HepG2 (cell line): Measurements from ENCODE around the gene RPL36. TPM values are rescaled to one million over a fixed set of nuclear protein-coding genes. Genes with fewer than 3 reads are reported as not detected.

Experiments
- ADNP ChIP-seq: sonication (generic); formaldehyde crosslinking; IDR thresholded peaks from 2 replicates; pipeline ENCODE4 v1.4.0; 2020; ENCODE audit warnings: missing genetic modification reagents
- AKAP8 ChIP-seq: sonication (generic); formaldehyde crosslinking; IDR thresholded peaks from 2 replicates; pipeline ENCODE4 v1.5.1; 2020; ENCODE audit warnings: mild to moderate bottlenecking, missing genetic modification reagents
- DNMT1 ChIP-seq: sonication (generic); formaldehyde crosslinking; IDR thresholded peaks from 2 replicates; pipeline ENCODE4 v1.5.1; 2020; ENCODE audit warnings: mild to moderate bottlenecking, missing genetic modification reagents
- HNF1B ChIP-seq: sonication (generic); formaldehyde crosslinking; IDR thresholded peaks from 2 replicates; pipeline ENCODE4 v1.5.1; 2020; ENCODE audit warnings: mild to moderate bottlenecking, moderate library complexity, missing genetic modification reagents
- SAP130 ChIP-seq: IDR thresholded peaks from 2 replicates; pipeline ENCODE4 v1.6.1; 2016; ENCODE audit warnings: low read depth
- SETDB1 ChIP-seq: sonication (generic); formaldehyde crosslinking; IDR thresholded peaks from 2 replicates; pipeline ENCODE4 v1.5.1; 2020; ENCODE audit warnings: missing genetic modification reagents, mild to moderate bottlenecking, borderline replicate concordance
- SP2 ChIP-seq: sonication (generic); formaldehyde crosslinking; IDR thresholded peaks from 2 replicates; pipeline ENCODE4 v1.5.1; 2020; ENCODE audit warnings: mild to moderate bottlenecking, missing genetic modification reagents
- TRIM22 ChIP-seq: fragments of 450-650 bp; IDR thresholded peaks from 2 replicates; pipeline ENCODE4 v1.6.1; 2017
- ZFAT ChIP-seq: sonication (generic); formaldehyde crosslinking; conservative IDR thresholded peaks from 2 replicates; pipeline ENCODE4 v1.8.1; 2023; ENCODE audit warnings: missing genetic modification reagents, inconsistent platforms
- ZGPAT ChIP-seq: IDR thresholded peaks from 2 replicates; pipeline ENCODE4 v1.6.1; 2016; ENCODE audit warnings: mild to moderate bottlenecking
- ZNF282 ChIP-seq: fragments of 450-650 bp; IDR thresholded peaks from 2 replicates; pipeline ENCODE4 v1.6.1; 2018; ENCODE audit not compliant: partially characterized antibody
- ZNF292 ChIP-seq: sonication (generic); formaldehyde crosslinking; IDR thresholded peaks from 2 replicates; pipeline ENCODE4 v1.8.1; 2022; ENCODE audit warnings: mild to moderate bottlenecking, low read depth, missing genetic modification reagents, borderline replicate concordance
- ZNF432 ChIP-seq: sonication (generic); formaldehyde crosslinking; IDR thresholded peaks from 2 replicates; pipeline ENCODE4 v1.5.0; 2020; ENCODE audit warnings: missing genetic modification reagents, mild to moderate bottlenecking, borderline replicate concordance
- ZZZ3 ChIP-seq: sonication (generic); formaldehyde crosslinking; IDR thresholded peaks from 2 replicates; pipeline ENCODE4 v1.4.0; 2020; ENCODE audit warnings: missing genetic modification reagents, mild to moderate bottlenecking, borderline replicate concordance
- polyA plus RNA-seq, 8 experiments: library from polyadenylated mRNA; depleted of rRNA in 3 of 8; stranded (reverse) in 7 of 8; unstranded in 1 of 8; fragments of >200 nt; fragmentation: Illumina TruSeq in 4 of 8; extraction: Trizol in 4 of 8; gene quantifications; 2 replicates each; pipeline versions ENCODE4 v1.2.1 to v1.2.3, GENCODE V29; 2011 to 2016; ENCODE audit warnings: low read depth in 4 of 8, missing spikeins in 1 of 8, mixed read lengths in 1 of 8; ENCODE audit not compliant: insufficient read depth in 1 of 8
- total RNA-seq, 5 experiments: library from RNA; depleted of rRNA; stranded (reverse); fragments of >200 nt; fragmentation: Illumina TruSeq; extraction: Trizol; gene quantifications; 2 replicates each; pipeline ENCODE4 v1.2.3, GENCODE V29; 2016; ENCODE audit warnings: low read depth in 1 of 5
- TF ChIP-seq, protein P1 (sequence below): sonication (generic); formaldehyde crosslinking; IDR thresholded peaks from 2 replicates; pipeline ENCODE4 v1.5.1; 2020; ENCODE audit warnings: mild to moderate bottlenecking, missing genetic modification reagents, moderate library complexity
- TF ChIP-seq, protein P2 (sequence below): sonication (generic); formaldehyde crosslinking; IDR thresholded peaks from 2 replicates; pipeline ENCODE4 v1.4.0; 2020; ENCODE audit warnings: low read depth, mild to moderate bottlenecking, missing genetic modification reagents
- TF ChIP-seq, protein P3 (sequence below): sonication (generic); formaldehyde crosslinking; IDR thresholded peaks from 2 replicates; pipeline ENCODE4 v1.4.0; 2020; ENCODE audit warnings: missing genetic modification reagents, borderline replicate concordance

RPL36 gene
- total and polyA plus RNA-seq, 2 of the 13 experiments (the other 11 are each of a cell fraction or from before 2014, with no cell fraction given): 706 to 740 TPM

DNA sequence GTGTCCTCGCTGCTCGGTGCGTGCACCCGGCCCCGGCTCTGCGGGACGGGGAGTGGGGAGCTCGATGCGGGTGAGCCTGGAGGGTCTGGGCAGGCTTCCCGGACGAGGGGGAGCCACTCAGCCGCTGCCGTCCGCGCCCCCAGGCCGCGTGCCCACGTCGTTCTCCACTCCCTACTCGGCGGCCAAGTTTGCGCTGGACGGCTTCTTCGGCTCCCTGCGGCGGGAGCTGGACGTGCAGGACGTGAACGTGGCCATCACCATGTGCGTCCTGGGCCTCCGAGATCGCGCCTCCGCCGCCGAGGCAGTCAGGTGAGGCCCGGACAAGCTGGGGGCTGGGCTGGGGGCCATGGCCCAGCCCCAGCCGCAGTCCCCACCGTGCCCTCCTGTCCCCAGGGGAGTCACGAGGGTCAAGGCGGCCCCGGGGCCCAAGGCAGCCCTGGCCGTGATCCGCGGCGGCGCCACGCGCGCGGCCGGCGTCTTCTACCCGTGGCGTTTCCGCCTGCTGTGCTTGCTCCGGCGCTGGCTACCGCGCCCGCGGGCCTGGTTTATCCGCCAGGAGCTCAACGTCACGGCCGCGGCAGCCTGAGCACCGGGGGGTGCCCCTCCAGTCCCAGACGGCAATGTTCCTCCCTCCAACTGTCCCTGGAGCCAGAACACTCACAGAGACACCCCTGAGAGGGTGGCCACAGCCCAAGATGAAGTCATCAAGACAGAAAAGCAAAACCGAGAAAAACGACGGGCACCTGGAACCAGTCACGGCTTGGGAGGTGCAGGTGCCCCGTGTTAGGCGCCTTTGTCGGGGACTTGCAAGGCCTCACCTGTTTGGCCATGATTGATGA lies 2.5 kb upstream of the RPL36 start (continued):
- TF ChIP-seq ZZZ3 (CRISPR knock-in tag) (no peak), ADNP (0 out of 2 replicates have a peak, but pooled peaks have one; percentile 80), SETDB1 (CRISPR knock-in tag) (no peak), ZNF282 (no peak), SAP130 (CRISPR knock-in tag) (no peak), ZGPAT (0 out of 2 replicates have a peak, but pooled peaks have one; percentile 3), ZFAT (CRISPR knock-in tag) (no peak), SP2 (CRISPR knock-in tag) (no peak), TRIM22 (no peak), DNMT1 (peak; percentile 85; the same call in 1 of the 2 replicates), HNF1B (CRISPR knock-in tag) (0 out of 2 replicates have a peak, but pooled peaks have one; percentile 4), ZNF432 (CRISPR knock-in tag) (no peak), AKAP8 (CRISPR knock-in tag) (no peak), ZNF292 (CRISPR knock-in tag) (no peak)
- TF ChIP-seq, protein P1, sequence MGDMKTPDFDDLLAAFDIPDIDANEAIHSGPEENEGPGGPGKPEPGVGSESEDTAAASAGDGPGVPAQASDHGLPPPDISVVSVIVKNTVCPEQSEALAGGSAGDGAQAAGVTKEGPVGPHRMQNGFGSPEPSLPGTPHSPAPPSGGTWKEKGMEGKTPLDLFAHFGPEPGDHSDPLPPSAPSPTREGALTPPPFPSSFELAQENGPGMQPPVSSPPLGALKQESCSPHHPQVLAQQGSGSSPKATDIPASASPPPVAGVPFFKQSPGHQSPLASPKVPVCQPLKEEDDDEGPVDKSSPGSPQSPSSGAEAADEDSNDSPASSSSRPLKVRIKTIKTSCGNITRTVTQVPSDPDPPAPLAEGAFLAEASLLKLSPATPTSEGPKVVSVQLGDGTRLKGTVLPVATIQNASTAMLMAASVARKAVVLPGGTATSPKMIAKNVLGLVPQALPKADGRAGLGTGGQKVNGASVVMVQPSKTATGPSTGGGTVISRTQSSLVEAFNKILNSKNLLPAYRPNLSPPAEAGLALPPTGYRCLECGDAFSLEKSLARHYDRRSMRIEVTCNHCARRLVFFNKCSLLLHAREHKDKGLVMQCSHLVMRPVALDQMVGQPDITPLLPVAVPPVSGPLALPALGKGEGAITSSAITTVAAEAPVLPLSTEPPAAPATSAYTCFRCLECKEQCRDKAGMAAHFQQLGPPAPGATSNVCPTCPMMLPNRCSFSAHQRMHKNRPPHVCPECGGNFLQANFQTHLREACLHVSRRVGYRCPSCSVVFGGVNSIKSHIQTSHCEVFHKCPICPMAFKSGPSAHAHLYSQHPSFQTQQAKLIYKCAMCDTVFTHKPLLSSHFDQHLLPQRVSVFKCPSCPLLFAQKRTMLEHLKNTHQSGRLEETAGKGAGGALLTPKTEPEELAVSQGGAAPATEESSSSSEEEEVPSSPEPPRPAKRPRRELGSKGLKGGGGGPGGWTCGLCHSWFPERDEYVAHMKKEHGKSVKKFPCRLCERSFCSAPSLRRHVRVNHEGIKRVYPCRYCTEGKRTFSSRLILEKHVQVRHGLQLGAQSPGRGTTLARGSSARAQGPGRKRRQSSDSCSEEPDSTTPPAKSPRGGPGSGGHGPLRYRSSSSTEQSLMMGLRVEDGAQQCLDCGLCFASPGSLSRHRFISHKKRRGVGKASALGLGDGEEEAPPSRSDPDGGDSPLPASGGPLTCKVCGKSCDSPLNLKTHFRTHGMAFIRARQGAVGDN: peak; percentile 33
- TF ChIP-seq, protein P2, sequence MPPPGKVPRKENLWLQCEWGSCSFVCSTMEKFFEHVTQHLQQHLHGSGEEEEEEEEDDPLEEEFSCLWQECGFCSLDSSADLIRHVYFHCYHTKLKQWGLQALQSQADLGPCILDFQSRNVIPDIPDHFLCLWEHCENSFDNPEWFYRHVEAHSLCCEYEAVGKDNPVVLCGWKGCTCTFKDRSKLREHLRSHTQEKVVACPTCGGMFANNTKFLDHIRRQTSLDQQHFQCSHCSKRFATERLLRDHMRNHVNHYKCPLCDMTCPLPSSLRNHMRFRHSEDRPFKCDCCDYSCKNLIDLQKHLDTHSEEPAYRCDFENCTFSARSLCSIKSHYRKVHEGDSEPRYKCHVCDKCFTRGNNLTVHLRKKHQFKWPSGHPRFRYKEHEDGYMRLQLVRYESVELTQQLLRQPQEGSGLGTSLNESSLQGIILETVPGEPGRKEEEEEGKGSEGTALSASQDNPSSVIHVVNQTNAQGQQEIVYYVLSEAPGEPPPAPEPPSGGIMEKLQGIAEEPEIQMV (CRISPR knock-in tag): no peak
- TF ChIP-seq, protein P3, sequence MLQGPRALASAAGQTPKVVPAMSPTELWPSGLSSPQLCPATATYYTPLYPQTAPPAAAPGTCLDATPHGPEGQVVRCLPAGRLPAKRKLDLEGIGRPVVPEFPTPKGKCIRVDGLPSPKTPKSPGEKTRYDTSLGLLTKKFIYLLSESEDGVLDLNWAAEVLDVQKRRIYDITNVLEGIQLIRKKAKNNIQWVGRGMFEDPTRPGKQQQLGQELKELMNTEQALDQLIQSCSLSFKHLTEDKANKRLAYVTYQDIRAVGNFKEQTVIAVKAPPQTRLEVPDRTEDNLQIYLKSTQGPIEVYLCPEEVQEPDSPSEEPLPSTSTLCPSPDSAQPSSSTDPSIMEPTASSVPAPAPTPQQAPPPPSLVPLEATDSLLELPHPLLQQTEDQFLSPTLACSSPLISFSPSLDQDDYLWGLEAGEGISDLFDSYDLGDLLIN (CRISPR knock-in tag): no peak
